ENCODE results near the gene PRMT1.
"Not testable (repeated sequence)": the region's sequence is repeated elsewhere in the genome, so short reads cannot be mapped to it uniquely, and the experiment has no call there.

The PRMT1 gene
- total RNA-seq, result 39.6 to 59.2 (median 44.4) reads per million in 4 donors

GRCh38 chr19:49677231-49677900 lies at the start of gene PRMT1:
TSS of gene PRMT1 (plus strand) at chr19:49677271. CDS start at chr19:49677281, 10 bp downstream.
- peak in 4 of 5 donors; percentile 45 to 61 (median 52) for DNase-seq

- no peak for DNase-seq
Observed at GRCh38 chr19:49629659-49630058, 47.4 kb upstream of the PRMT1 start.

- DNase-seq, result no peak
Observed at GRCh38 chr19:49631014-49631588, 46.0 kb upstream of the PRMT1 start.

- no peak for DNase-seq
Observed at GRCh38 chr19:49631610-49632192, 45.4 kb upstream of the PRMT1 start.

GRCh38 chr19:49632576-49632975 lies 44.5 kb upstream of the PRMT1 start:
- no peak for DNase-seq

- DNase-seq, result not testable (repeated sequence)
Observed at GRCh38 chr19:49633273-49633672, 43.8 kb upstream of the PRMT1 start.

GRCh38 chr19:49635530-49636232 lies 41.4 kb upstream of the PRMT1 start:
- DNase-seq, result no peak

- DNase-seq, result no peak
Observed at GRCh38 chr19:49636233-49636932, 40.7 kb upstream of the PRMT1 start.

- DNase-seq, result no peak
Observed at GRCh38 chr19:49637821-49638738, 39.0 kb upstream of the PRMT1 start.

GRCh38 chr19:49639401-49640112 lies 37.5 kb upstream of the PRMT1 start:
- DNase-seq, result no peak

- peak; percentile 99 to 100 (median 100) for DNase-seq
Observed at GRCh38 chr19:49640113-49640898, 36.8 kb upstream of the PRMT1 start, which contains the start of gene RRAS. TSS of gene RRAS (minus strand) at chr19:49640143. CDS start at chr19:49640098, 45 bp downstream.

GRCh38 chr19:49641688-49642491 lies 35.2 kb upstream of the PRMT1 start, which contains the start of gene SCAF1:
TSS of gene SCAF1 (plus strand) at chr19:49642209. CDS start at chr19:49645027, 2,818 bp downstream.
- DNase-seq, result peak; percentile 98 to 100 (median 99)

GRCh38 chr19:49642492-49643035 lies 34.5 kb upstream of the PRMT1 start:
- no peak for DNase-seq

GRCh38 chr19:49643466-49643865 lies 33.6 kb upstream of the PRMT1 start:
- peak in 1 of 5 donors; percentile 50 for DNase-seq

- no peak for DNase-seq
Observed at GRCh38 chr19:49645592-49645991, 31.5 kb upstream of the PRMT1 start.

GRCh38 chr19:49645995-49646394 lies 31.1 kb upstream of the PRMT1 start:
- DNase-seq, result no peak

GRCh38 chr19:49646586-49646985 lies 30.5 kb upstream of the PRMT1 start:
- DNase-seq, result no peak

GRCh38 chr19:49651029-49651819 lies 25.8 kb upstream of the PRMT1 start:
- no peak for DNase-seq

Data from T-helper 1 cell (primary cell).